Measurements from ENCODE around the gene LRP1B.
"Not testable (repeated sequence)": the region's sequence is repeated elsewhere in the genome, so short reads cannot be mapped to it uniquely, and the experiment has no call there.

LRP1B gene

GRCh38 chr2:140417504-140417903 is 1713.3 kb downstream of the LRP1B start:
- H3K4me3 ChIP-seq (ENCODE audit: low read length in 2 of 2), result no peak overlapping the region
- no peaks in the 10 kb centered on the region for H3K4me1 ChIP-seq (ENCODE audit: control insufficient read depth, insufficient read depth, low read length)
- no peaks in the 10 kb centered on the region for H3K9me3 ChIP-seq (ENCODE audit: control insufficient read depth in 2 of 2, low read length in 2 of 2)
- H3K36me3 ChIP-seq (ENCODE audit: control insufficient read depth in 2 of 2, insufficient read depth in 2 of 2, low read length in 2 of 2), result no peaks in the 10 kb centered on the region
- H3K27me3 ChIP-seq (ENCODE audit: control insufficient read depth in 1 of 2, insufficient read depth in 2 of 2, low read length in 2 of 2), result no peaks in the 10 kb centered on the region
- no peak overlapping the region for H3K9ac ChIP-seq (ENCODE audit: low read length in 2 of 2)
- no peak overlapping the region for H3K27ac ChIP-seq (ENCODE audit: low read length)

- Histone ChIP-seq H3K27me3 (ENCODE audit: control insufficient read depth in 1 of 2, insufficient read depth in 2 of 2, low read length in 2 of 2) (no peaks in the 10 kb centered on the region), H3K36me3 (ENCODE audit: control insufficient read depth in 2 of 2, insufficient read depth in 2 of 2, low read length in 2 of 2) (no peaks in the 10 kb centered on the region), H3K27ac (ENCODE audit: low read length) (no peak overlapping the region), H3K4me3 (ENCODE audit: low read length in 2 of 2) (no peak overlapping the region), H3K9me3 (ENCODE audit: control insufficient read depth in 2 of 2, low read length in 2 of 2) (no peaks in the 10 kb centered on the region), H3K9ac (ENCODE audit: low read length in 2 of 2) (no peak overlapping the region), H3K4me1 (ENCODE audit: control insufficient read depth, insufficient read depth, low read length) (no peaks in the 10 kb centered on the region)
Measured at GRCh38 chr2:140416577-140416976, 1714.2 kb downstream of the LRP1B start.

- not testable (repeated sequence) for H3K27ac ChIP-seq (ENCODE audit: low read length); H3K9ac ChIP-seq (ENCODE audit: low read length in 2 of 2); H3K4me1 ChIP-seq (ENCODE audit: control insufficient read depth, insufficient read depth, low read length); H3K36me3 ChIP-seq (ENCODE audit: control insufficient read depth in 2 of 2, insufficient read depth in 2 of 2, low read length in 2 of 2); H3K9me3 ChIP-seq (ENCODE audit: control insufficient read depth in 2 of 2, low read length in 2 of 2); H3K27me3 ChIP-seq (ENCODE audit: control insufficient read depth in 1 of 2, insufficient read depth in 2 of 2, low read length in 2 of 2); H3K4me3 ChIP-seq (ENCODE audit: low read length in 2 of 2)
Measured at GRCh38 chr2:140415035-140415434, 1715.8 kb downstream of the LRP1B start.

- H3K4me1 ChIP-seq (ENCODE audit: control insufficient read depth, insufficient read depth, low read length), result no peaks in the 10 kb centered on the region
- H3K4me3 ChIP-seq (ENCODE audit: low read length in 2 of 2), result no peak overlapping the region
- H3K9ac ChIP-seq (ENCODE audit: low read length in 2 of 2), result no peak overlapping the region
- H3K27ac ChIP-seq (ENCODE audit: low read length), result no peak overlapping the region
- no peaks in the 10 kb centered on the region for H3K36me3 ChIP-seq (ENCODE audit: control insufficient read depth in 2 of 2, insufficient read depth in 2 of 2, low read length in 2 of 2)
- no peaks in the 10 kb centered on the region for H3K9me3 ChIP-seq (ENCODE audit: control insufficient read depth in 2 of 2, low read length in 2 of 2)
- no peaks in the 10 kb centered on the region for H3K27me3 ChIP-seq (ENCODE audit: control insufficient read depth in 1 of 2, insufficient read depth in 2 of 2, low read length in 2 of 2)
Measured at GRCh38 chr2:140410695-140411094, 1720.1 kb downstream of the LRP1B start.

GRCh38 chr2:140401056-140401455 is 1729.8 kb downstream of the LRP1B start:
- H3K27me3 ChIP-seq (ENCODE audit: control insufficient read depth in 1 of 2, insufficient read depth in 2 of 2, low read length in 2 of 2), result no peaks in the 10 kb centered on the region
- H3K36me3 ChIP-seq (ENCODE audit: control insufficient read depth in 2 of 2, insufficient read depth in 2 of 2, low read length in 2 of 2), result no peaks in the 10 kb centered on the region
- H3K9me3 ChIP-seq (ENCODE audit: control insufficient read depth in 2 of 2, low read length in 2 of 2), result no peaks in the 10 kb centered on the region
- no peak overlapping the region for H3K9ac ChIP-seq (ENCODE audit: low read length in 2 of 2)
- no peak overlapping the region for H3K4me3 ChIP-seq (ENCODE audit: low read length in 2 of 2)
- H3K27ac ChIP-seq (ENCODE audit: low read length), result no peak overlapping the region
- H3K4me1 ChIP-seq (ENCODE audit: control insufficient read depth, insufficient read depth, low read length), result no peaks in the 10 kb centered on the region

GRCh38 chr2:140392824-140393223 is 1738.0 kb downstream of the LRP1B start:
- no peak overlapping the region for H3K9ac ChIP-seq (ENCODE audit: low read length in 2 of 2)
- H3K4me1 ChIP-seq (ENCODE audit: control insufficient read depth, insufficient read depth, low read length), result no peaks in the 10 kb centered on the region
- no peak overlapping the region for H3K27ac ChIP-seq (ENCODE audit: low read length)
- H3K27me3 ChIP-seq (ENCODE audit: control insufficient read depth in 1 of 2, insufficient read depth in 2 of 2, low read length in 2 of 2), result no peaks in the 10 kb centered on the region
- H3K9me3 ChIP-seq (ENCODE audit: control insufficient read depth in 2 of 2, low read length in 2 of 2), result no peaks in the 10 kb centered on the region
- no peaks in the 10 kb centered on the region for H3K36me3 ChIP-seq (ENCODE audit: control insufficient read depth in 2 of 2, insufficient read depth in 2 of 2, low read length in 2 of 2)
- no peak overlapping the region for H3K4me3 ChIP-seq (ENCODE audit: low read length in 2 of 2)

GRCh38 chr2:140384946-140385345 is 1745.9 kb downstream of the LRP1B start:
- Histone ChIP-seq H3K9me3 (ENCODE audit: control insufficient read depth in 2 of 2, low read length in 2 of 2) (no peaks in the 10 kb centered on the region), H3K36me3 (ENCODE audit: control insufficient read depth in 2 of 2, insufficient read depth in 2 of 2, low read length in 2 of 2) (no peaks in the 10 kb centered on the region), H3K4me3 (ENCODE audit: low read length in 2 of 2) (no peak overlapping the region), H3K27me3 (ENCODE audit: control insufficient read depth in 1 of 2, insufficient read depth in 2 of 2, low read length in 2 of 2) (no peaks in the 10 kb centered on the region), H3K4me1 (ENCODE audit: control insufficient read depth, insufficient read depth, low read length) (no peaks in the 10 kb centered on the region), H3K27ac (ENCODE audit: low read length) (no peak overlapping the region), H3K9ac (ENCODE audit: low read length in 2 of 2) (no peak overlapping the region)

GRCh38 chr2:140383781-140384180 is 1747.0 kb downstream of the LRP1B start:
- H3K4me1 ChIP-seq (ENCODE audit: control insufficient read depth, insufficient read depth, low read length), result no peaks in the 10 kb centered on the region
- no peak overlapping the region for H3K27ac ChIP-seq (ENCODE audit: low read length)
- no peak overlapping the region for H3K4me3 ChIP-seq (ENCODE audit: low read length in 2 of 2)
- H3K9me3 ChIP-seq (ENCODE audit: control insufficient read depth in 2 of 2, low read length in 2 of 2), result no peaks in the 10 kb centered on the region
- no peaks in the 10 kb centered on the region for H3K27me3 ChIP-seq (ENCODE audit: control insufficient read depth in 1 of 2, insufficient read depth in 2 of 2, low read length in 2 of 2)
- no peak overlapping the region for H3K9ac ChIP-seq (ENCODE audit: low read length in 2 of 2)
- H3K36me3 ChIP-seq (ENCODE audit: control insufficient read depth in 2 of 2, insufficient read depth in 2 of 2, low read length in 2 of 2), result no peaks in the 10 kb centered on the region

- H3K4me1 ChIP-seq (ENCODE audit: control insufficient read depth, insufficient read depth, low read length), result no peaks in the 10 kb centered on the region
- no peaks in the 10 kb centered on the region for H3K27me3 ChIP-seq (ENCODE audit: control insufficient read depth in 1 of 2, insufficient read depth in 2 of 2, low read length in 2 of 2)
- no peak overlapping the region for H3K27ac ChIP-seq (ENCODE audit: low read length)
- no peak overlapping the region for H3K9ac ChIP-seq (ENCODE audit: low read length in 2 of 2)
- H3K9me3 ChIP-seq (ENCODE audit: control insufficient read depth in 2 of 2, low read length in 2 of 2), result no peaks in the 10 kb centered on the region
- H3K36me3 ChIP-seq (ENCODE audit: control insufficient read depth in 2 of 2, insufficient read depth in 2 of 2, low read length in 2 of 2), result no peaks in the 10 kb centered on the region
- H3K4me3 ChIP-seq (ENCODE audit: low read length in 2 of 2), result no peak overlapping the region
Measured at GRCh38 chr2:140376686-140377085, 1754.1 kb downstream of the LRP1B start.

GRCh38 chr2:140363131-140363530 is 1767.7 kb downstream of the LRP1B start:
- H3K27me3 ChIP-seq (ENCODE audit: control insufficient read depth in 1 of 2, insufficient read depth in 2 of 2, low read length in 2 of 2), result no peaks in the 10 kb centered on the region
- H3K4me1 ChIP-seq (ENCODE audit: control insufficient read depth, insufficient read depth, low read length), result no peaks in the 10 kb centered on the region
- no peak overlapping the region for H3K4me3 ChIP-seq (ENCODE audit: low read length in 2 of 2)
- H3K9me3 ChIP-seq (ENCODE audit: control insufficient read depth in 2 of 2, low read length in 2 of 2), result no peaks in the 10 kb centered on the region
- no peaks in the 10 kb centered on the region for H3K36me3 ChIP-seq (ENCODE audit: control insufficient read depth in 2 of 2, insufficient read depth in 2 of 2, low read length in 2 of 2)
- H3K27ac ChIP-seq (ENCODE audit: low read length), result no peak overlapping the region
- no peak overlapping the region for H3K9ac ChIP-seq (ENCODE audit: low read length in 2 of 2)

- no peaks in the 10 kb centered on the region for H3K27me3 ChIP-seq (ENCODE audit: control insufficient read depth in 1 of 2, insufficient read depth in 2 of 2, low read length in 2 of 2)
- H3K4me3 ChIP-seq (ENCODE audit: low read length in 2 of 2), result no peak overlapping the region
- H3K9ac ChIP-seq (ENCODE audit: low read length in 2 of 2), result no peak overlapping the region
- H3K27ac ChIP-seq (ENCODE audit: low read length), result no peak overlapping the region
- H3K9me3 ChIP-seq (ENCODE audit: control insufficient read depth in 2 of 2, low read length in 2 of 2), result no peaks in the 10 kb centered on the region
- no peaks in the 10 kb centered on the region for H3K4me1 ChIP-seq (ENCODE audit: control insufficient read depth, insufficient read depth, low read length)
- no peaks in the 10 kb centered on the region for H3K36me3 ChIP-seq (ENCODE audit: control insufficient read depth in 2 of 2, insufficient read depth in 2 of 2, low read length in 2 of 2)
Measured at GRCh38 chr2:140362361-140362760, 1768.5 kb downstream of the LRP1B start.

All from stomach smooth muscle (tissue), 2 donors.